ENCODE results near the gene SLIT1.

Gene SLIT1

DNA sequence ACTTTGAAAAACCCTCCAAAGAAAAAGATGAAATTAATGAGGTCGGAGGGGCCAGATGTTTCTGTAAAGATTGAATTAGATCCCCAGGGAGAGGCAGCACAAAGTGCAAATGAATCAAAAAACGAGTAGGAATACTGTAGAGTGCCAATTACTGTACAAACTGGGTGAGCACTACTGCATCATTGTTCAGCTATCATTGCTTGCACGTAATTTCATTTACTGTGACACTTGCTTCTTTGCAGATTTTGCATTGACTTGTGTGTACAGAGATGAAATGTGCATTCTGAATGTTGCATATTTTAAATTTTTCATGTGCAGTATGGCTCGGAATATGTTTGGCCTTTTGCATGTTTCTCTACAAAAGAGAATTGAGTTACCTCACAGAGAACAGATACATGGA, 230.0 kb downstream of the SLIT1 start:
- no peak for DNase-seq

DNA sequence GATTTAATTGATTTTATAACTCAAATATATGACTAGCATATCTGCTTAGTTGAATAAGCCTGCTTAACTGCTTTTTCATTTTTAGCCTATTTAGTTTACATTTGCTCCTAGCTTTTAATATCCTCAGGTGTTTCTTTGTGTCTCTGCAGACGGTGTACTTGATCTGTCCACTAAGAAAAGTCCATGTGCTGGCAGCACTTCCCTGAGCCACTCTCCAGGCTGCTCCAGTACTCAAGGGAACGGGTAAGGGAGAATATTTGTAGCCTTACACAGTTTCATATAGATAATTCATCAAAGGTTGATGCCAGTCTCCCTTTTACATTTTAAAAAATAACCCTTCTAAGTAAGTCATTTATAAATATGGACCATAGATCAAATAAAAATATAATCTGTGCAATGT, 233.8 kb downstream of the SLIT1 start:
- DNase-seq = no peak

DNA sequence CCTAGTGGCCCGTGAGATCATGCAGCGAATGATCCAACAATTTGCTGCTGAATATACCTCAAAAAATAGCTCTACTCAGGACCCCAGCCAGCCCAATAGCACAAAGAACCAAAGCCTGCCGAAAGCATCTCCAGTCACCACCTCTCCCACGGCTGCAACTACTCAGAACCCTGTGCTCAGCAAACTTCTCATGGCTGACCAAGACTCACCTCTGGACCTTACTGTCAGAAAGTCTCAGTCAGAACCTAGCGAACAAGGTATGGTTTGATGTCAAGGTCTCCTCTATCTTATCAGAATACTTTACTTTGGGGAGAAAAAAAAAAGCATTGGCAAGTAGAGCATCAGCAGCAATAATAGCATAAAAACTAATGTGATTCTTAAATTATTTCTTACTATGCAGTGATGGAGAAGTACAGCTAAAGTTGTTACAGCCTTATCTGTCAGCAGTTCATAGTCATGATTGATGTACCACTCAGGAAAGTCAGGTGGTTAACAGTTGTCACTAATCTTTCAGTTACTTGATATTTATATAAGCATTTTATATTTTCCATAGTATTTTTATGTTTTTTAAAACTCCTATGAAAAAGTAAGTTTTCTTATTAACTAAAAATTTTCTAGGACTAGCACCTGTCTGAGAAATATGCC, 236.6 kb downstream of the SLIT1 start:
- DNase-seq = no peak

Data from CD4-positive, alpha-beta T cell treated with Interferon gamma for 1 hour (primary cell).